ENCODE data around the gene AASS. TPM values are rescaled to one million over a fixed set of nuclear protein-coding genes. Genes with fewer than 3 reads are reported as not detected.

AASS gene
- total and polyA plus RNA-seq, 4 donors, result 10.8 to 95.4 (median 24.3) TPM

- Histone ChIP-seq H3K27ac (ENCODE audit: low read depth in 1 of 2, low read length in 2 of 2) (no peak overlapping the region), H3K36me3 (ENCODE audit: control insufficient read depth in 4 of 4, insufficient read depth in 3 of 4, low read depth in 1 of 4, low read length in 3 of 4) (no peaks in the 10 kb centered on the region), H3K9ac (ENCODE audit: low read depth in 1 of 2, low read length in 2 of 2) (no peak overlapping the region), H3K4me1 (ENCODE audit: control insufficient read depth in 4 of 4, insufficient read depth in 4 of 4, low read length in 3 of 4) (no peaks in the 10 kb centered on the region), H3K27me3 (ENCODE audit: control insufficient read depth in 4 of 4, insufficient read depth in 4 of 4, low read length in 3 of 4) (no peaks in the 10 kb centered on the region), H3K9me3 (ENCODE audit: control insufficient read depth in 4 of 4, low read length in 3 of 4) (no peaks in the 10 kb centered on the region), H3K4me3 (ENCODE audit: low read depth in 1 of 3, low read length in 3 of 3) (no peak overlapping the region)
- TF ChIP-seq HNF4G (IDR thresholded peaks at IDR 0.05) (no peak), RXRA (IDR thresholded peaks at IDR 0.05) (no peak), HNF4A (conservative IDR thresholded peaks at IDR 0.05) (no peak), FOXA2 (IDR thresholded peaks at IDR 0.05) (no peak), EGR1 (IDR thresholded peaks at IDR 0.05; ENCODE audit: low read depth in 2 of 2) (no peak), TAF1 (conservative IDR thresholded peaks at IDR 0.05) (no peak), YY1 (IDR thresholded peaks at IDR 0.05) (no peak), SP1 (IDR thresholded peaks at IDR 0.05) (no peak), ATF3 (IDR thresholded peaks at IDR 0.05) (no peak), GABPA (IDR thresholded peaks at IDR 0.05 in 1 of 2, conservative IDR thresholded peaks at IDR 0.05 in 1 of 2) (no peak)
- TF ChIP-seq, protein P1, sequence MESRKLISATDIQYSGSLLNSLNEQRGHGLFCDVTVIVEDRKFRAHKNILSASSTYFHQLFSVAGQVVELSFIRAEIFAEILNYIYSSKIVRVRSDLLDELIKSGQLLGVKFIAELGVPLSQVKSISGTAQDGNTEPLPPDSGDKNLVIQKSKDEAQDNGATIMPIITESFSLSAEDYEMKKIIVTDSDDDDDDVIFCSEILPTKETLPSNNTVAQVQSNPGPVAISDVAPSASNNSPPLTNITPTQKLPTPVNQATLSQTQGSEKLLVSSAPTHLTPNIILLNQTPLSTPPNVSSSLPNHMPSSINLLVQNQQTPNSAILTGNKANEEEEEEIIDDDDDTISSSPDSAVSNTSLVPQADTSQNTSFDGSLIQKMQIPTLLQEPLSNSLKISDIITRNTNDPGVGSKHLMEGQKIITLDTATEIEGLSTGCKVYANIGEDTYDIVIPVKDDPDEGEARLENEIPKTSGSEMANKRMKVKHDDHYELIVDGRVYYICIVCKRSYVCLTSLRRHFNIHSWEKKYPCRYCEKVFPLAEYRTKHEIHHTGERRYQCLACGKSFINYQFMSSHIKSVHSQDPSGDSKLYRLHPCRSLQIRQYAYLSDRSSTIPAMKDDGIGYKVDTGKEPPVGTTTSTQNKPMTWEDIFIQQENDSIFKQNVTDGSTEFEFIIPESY (IDR thresholded peaks at IDR 0.05), result no peak
- TF ChIP-seq, protein P2, sequence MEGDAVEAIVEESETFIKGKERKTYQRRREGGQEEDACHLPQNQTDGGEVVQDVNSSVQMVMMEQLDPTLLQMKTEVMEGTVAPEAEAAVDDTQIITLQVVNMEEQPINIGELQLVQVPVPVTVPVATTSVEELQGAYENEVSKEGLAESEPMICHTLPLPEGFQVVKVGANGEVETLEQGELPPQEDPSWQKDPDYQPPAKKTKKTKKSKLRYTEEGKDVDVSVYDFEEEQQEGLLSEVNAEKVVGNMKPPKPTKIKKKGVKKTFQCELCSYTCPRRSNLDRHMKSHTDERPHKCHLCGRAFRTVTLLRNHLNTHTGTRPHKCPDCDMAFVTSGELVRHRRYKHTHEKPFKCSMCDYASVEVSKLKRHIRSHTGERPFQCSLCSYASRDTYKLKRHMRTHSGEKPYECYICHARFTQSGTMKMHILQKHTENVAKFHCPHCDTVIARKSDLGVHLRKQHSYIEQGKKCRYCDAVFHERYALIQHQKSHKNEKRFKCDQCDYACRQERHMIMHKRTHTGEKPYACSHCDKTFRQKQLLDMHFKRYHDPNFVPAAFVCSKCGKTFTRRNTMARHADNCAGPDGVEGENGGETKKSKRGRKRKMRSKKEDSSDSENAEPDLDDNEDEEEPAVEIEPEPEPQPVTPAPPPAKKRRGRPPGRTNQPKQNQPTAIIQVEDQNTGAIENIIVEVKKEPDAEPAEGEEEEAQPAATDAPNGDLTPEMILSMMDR (IDR thresholded peaks at IDR 0.05; ENCODE audit: low read depth, low read length, missing input control), result no peak
- TF ChIP-seq, protein P3, sequence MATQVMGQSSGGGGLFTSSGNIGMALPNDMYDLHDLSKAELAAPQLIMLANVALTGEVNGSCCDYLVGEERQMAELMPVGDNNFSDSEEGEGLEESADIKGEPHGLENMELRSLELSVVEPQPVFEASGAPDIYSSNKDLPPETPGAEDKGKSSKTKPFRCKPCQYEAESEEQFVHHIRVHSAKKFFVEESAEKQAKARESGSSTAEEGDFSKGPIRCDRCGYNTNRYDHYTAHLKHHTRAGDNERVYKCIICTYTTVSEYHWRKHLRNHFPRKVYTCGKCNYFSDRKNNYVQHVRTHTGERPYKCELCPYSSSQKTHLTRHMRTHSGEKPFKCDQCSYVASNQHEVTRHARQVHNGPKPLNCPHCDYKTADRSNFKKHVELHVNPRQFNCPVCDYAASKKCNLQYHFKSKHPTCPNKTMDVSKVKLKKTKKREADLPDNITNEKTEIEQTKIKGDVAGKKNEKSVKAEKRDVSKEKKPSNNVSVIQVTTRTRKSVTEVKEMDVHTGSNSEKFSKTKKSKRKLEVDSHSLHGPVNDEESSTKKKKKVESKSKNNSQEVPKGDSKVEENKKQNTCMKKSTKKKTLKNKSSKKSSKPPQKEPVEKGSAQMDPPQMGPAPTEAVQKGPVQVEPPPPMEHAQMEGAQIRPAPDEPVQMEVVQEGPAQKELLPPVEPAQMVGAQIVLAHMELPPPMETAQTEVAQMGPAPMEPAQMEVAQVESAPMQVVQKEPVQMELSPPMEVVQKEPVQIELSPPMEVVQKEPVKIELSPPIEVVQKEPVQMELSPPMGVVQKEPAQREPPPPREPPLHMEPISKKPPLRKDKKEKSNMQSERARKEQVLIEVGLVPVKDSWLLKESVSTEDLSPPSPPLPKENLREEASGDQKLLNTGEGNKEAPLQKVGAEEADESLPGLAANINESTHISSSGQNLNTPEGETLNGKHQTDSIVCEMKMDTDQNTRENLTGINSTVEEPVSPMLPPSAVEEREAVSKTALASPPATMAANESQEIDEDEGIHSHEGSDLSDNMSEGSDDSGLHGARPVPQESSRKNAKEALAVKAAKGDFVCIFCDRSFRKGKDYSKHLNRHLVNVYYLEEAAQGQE (IDR thresholded peaks at IDR 0.05), result no peak
- WGBS, result 87% methylated on average over 1 of the region's 1 CpG
- DNase-seq (ENCODE audit: low spot score), result no peak
These were observed 108.2 kb downstream of the AASS start for GRCh38 chr7:122035876-122036275.

GRCh38 chr7:122033641-122034040 is 110.4 kb downstream of the AASS start:
- WGBS, result 83% methylated on average over 1 of the region's 1 CpG
- Histone ChIP-seq H3K9ac (ENCODE audit: low read depth in 1 of 2, low read length in 2 of 2) (no peak overlapping the region), H3K27ac (ENCODE audit: low read depth in 1 of 2, low read length in 2 of 2) (no peak overlapping the region), H3K36me3 (ENCODE audit: control insufficient read depth in 4 of 4, insufficient read depth in 3 of 4, low read depth in 1 of 4, low read length in 3 of 4) (no peaks in the 10 kb centered on the region), H3K9me3 (ENCODE audit: control insufficient read depth in 4 of 4, low read length in 3 of 4) (no peaks in the 10 kb centered on the region), H3K4me1 (ENCODE audit: control insufficient read depth in 4 of 4, insufficient read depth in 4 of 4, low read length in 3 of 4) (no peaks in the 10 kb centered on the region), H3K4me3 (ENCODE audit: low read depth in 1 of 3, low read length in 3 of 3) (no peak overlapping the region), H3K27me3 (ENCODE audit: control insufficient read depth in 4 of 4, insufficient read depth in 4 of 4, low read length in 3 of 4) (no peaks in the 10 kb centered on the region)
- DNase-seq (ENCODE audit: low spot score), result no peak
- TF ChIP-seq FOXA1 (IDR thresholded peaks at IDR 0.05) (no peak), EGR1 (IDR thresholded peaks at IDR 0.05; ENCODE audit: low read depth in 2 of 2) (no peak), RAD21 (IDR thresholded peaks at IDR 0.05) (no peak), HNF4G (IDR thresholded peaks at IDR 0.05) (no peak), RXRA (IDR thresholded peaks at IDR 0.05) (no peak), SP1 (IDR thresholded peaks at IDR 0.05) (no peak), TAF1 (conservative IDR thresholded peaks at IDR 0.05) (no peak), HNF4A (conservative IDR thresholded peaks at IDR 0.05) (no peak)
- TF ChIP-seq, protein P1 (IDR thresholded peaks at IDR 0.05), result no peak
- TF ChIP-seq, protein P2 (IDR thresholded peaks at IDR 0.05; ENCODE audit: low read depth, low read length, missing input control), result no peak
- TF ChIP-seq, protein P3 (IDR thresholded peaks at IDR 0.05), result no peak

Data from liver (tissue), 9 donors.